ENCODE measurements around the gene ARHGAP1.
"Not testable (repeated sequence)": the region's sequence is repeated elsewhere in the genome, so short reads cannot be mapped to it uniquely, and the experiment has no call there.

ARHGAP1 gene

DNA sequence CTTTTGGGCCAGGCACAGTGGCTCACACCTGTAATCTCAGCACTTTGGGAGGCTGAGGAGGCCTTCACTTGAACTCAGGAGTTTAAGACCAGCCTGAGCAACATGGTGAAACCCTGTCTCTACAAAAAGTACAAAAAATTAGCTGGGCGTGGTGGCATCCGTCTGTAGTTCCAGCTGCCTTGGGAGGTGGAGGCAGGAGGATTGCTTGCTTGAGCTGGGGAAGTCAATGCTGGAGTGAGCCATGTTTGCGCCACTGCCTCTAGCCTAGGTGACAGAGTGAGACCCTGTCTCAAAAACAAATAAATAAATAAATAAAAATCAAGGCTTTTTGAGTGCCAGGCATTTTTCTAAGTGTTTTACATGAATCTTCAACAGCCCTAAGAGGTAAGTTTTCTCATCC is 29.9 kb downstream of the ARHGAP1 start:
- not testable (repeated sequence) for DNase-seq

- no peak for DNase-seq
Observed at GRCh38 chr11:46669711-46670139, 30.7 kb downstream of the ARHGAP1 start.

DNA sequence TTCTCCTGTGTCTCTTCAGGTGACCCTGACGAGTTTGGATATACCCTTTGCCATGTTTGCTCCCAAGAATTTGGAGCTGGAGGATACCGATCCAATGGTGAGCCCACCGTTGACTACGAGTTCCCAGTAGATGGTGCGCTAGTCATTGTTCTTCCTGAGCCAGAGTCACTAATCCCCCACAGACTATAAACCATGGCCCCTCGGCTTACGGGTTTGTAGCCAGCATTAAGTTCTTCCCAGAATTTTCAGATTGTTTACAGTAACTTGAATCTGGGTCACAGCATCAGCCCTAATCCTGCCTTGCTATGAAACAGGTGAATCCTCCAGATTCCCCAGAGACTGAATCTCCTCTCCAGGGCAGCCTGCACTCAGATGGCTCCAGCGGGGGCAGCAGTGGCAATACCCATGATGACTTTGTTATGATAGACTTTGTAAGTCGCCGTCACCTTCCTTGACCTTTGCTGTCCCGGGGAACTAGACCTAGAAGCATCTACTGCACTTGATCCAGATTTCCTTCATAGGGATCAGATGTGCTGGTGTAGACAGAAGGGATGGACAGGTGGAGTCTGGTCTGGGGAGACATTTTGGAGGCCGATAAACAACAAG is 31.8 kb downstream of the ARHGAP1 start:
- DNase-seq, result no peak

DNA sequence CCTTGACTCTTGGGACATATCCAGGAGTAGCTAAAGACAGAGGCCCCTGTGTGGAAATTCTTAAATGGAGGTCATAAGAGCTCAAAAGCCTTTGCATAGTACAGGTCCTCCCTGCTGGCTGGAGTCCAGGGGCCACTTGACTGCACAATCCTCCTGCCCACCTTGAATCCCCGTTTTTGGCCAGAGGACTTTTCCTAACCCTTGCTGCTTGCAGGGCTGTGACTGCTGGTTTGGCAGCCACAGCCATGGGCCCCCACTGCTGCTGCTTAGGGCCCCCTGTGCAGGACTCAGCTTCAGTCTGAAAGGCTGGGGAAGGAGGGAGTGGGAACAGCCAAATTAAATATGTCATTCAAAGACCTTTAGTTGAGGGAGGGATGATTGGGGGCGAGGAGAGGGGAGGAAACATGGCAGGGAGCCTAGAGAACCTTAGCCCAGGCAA is 33.4 kb downstream of the ARHGAP1 start:
- DNase-seq, result no peak

- no peak for DNase-seq
Observed at GRCh38 chr11:46666516-46666915, 33.9 kb downstream of the ARHGAP1 start.

DNA sequence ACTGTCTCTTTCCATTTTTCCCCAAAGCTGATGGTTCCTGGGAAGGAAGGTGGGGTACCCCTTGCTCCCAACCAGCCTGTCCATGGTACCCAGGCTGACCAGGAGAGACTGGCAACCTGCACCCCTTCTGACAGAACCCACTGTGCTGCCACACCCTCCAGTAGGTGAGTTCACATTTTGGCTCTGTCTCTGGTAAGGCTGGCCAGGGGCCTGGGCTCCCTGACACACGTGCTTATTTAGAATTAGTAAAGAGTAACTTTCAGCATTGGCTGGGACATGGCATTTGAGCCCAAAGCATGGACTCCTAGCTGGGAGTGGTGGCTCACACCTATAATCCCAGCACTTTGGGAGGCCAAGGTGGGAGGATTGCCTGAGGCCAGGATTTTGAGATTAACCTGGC is 35.1 kb downstream of the ARHGAP1 start:
- DNase-seq, result no peak

- DNase-seq, result no peak
Observed at GRCh38 chr11:46664612-46665011, 35.8 kb downstream of the ARHGAP1 start.

DNA sequence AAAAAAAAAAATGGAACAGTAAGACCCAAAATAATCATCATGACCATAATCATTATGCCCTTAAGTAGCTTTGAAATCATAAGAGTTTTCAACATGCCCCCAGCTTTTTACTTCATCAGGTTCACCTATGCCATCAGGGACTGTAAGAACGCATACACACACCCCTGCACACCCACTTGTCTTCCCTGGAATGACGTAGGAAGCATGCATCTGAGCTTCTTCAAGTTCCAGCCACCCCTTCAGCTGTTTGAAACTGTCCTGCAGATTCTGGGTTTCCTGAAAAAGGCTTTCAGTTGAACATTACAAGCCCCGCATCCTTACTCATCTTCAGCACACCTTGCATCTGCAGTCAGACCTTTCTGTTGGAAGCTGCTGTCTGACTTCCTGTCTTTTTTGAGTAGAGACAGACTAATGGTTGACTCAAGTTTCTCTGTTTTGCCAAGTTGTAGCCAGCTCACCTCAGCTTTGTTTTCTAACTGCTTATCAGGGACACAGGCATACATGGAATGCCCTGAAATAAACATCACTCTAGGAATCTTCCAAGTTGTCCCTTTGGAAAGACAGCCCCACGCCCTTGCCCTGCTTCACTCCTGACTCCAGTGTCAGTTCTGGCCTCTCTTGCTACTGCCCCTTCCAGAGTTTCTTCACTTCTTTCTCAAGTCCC is 37.0 kb downstream of the ARHGAP1 start:
- DNase-seq, result no peak

GRCh38 chr11:46662366-46662765 is 38.1 kb downstream of the ARHGAP1 start:
- DNase-seq, result no peak

DNA sequence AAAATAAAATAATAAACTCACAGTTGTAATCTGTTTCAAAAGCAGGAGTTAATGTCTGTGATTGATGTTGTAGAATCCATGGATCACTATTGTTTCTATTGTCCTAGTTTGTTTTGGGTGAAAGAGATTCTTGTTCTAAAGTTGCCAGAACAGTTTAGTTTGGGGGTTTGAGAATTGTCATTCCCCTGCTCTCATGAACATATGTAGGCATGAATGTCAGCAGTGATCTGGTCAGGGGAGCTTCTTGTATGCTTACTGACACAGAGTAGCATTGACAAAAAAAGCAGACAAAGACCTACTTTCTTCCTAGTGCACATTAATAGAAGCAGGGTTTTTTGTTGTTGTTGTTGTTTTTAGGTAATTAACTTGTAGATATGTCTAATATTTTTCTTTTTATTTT is 38.6 kb downstream of the ARHGAP1 start:
- DNase-seq, result no peak

GRCh38 chr11:46659908-46660307 is 40.5 kb downstream of the ARHGAP1 start:
- DNase-seq, result no peak

DNA sequence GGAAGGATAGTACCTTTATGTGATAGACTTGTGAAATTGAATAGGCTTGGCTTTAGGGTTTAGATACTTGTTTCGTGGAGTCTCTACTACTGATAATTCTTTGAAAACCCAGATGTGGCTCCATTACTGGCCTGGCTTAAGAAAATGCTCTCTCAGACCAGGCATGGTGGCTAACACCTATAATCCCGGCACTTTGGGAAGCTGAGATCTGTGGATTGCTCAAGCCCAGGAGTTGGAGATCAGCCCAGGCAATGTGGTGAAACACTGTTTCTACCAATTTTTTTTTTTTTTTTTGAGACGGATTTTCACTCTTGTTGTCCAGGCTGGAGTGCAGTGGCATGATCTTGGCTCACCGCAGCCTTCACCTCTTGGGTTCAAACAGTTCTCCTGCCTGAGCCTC is 42.2 kb downstream of the ARHGAP1 start:
- DNase-seq, result no peak

DNA sequence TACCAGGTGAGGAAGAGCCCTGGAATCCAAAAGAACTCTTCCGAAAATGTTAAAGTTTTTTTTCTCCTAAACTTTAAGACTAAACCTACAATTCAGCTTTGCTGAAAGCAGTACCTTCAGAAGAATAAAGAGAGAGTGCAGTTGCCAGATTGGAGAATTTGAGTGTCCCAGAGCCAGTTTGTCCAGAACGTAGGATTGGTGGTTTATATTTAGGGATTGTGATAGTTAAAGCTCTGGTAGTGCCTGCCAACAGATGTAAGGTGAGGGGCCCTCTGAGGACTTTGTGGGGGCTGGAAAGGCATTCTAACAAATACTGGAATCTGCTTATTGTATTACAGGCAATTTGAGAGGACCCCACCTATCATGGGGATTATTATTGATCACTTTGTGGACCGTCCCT is 43.2 kb downstream of the ARHGAP1 start:
- no peak for DNase-seq

- DNase-seq, result no peak
Observed at GRCh38 chr11:46655631-46656030, 44.8 kb downstream of the ARHGAP1 start.

DNA sequence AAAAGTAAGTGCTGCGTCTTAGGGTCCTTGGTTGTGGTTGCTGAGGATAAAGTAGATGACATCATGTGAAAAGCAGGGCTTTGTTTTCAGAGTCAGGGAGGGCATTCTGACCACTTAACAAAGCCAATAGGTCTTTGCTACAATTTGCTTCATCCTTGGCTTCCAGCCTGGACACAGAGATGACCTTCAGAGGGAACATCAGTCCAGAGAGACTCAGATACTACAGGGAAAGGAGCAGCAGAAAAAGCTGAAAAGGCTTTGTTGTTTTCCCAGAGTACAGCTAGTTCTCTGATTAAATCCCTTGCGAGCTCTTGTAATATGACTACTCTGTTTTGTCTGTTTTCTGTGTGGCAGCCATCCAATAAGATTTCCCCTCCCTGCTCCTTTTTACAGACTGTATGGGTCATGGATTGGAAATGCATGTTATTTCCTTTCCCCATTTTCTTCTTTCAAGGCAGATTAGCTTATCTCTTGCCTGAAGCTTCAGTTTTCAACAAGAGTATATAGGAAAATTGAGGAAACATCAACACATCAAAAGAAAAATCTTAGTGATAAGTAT is 51.2 kb downstream of the ARHGAP1 start:
- no peak for DNase-seq

- no peak for DNase-seq
Observed at GRCh38 chr11:46643986-46644385, 56.4 kb downstream of the ARHGAP1 start.

GRCh38 chr11:46643531-46643930 is 56.9 kb downstream of the ARHGAP1 start:
- no peak for DNase-seq

- no peak for DNase-seq
Observed at GRCh38 chr11:46642627-46643335, 57.6 kb downstream of the ARHGAP1 start.

- no peak for DNase-seq
Observed at GRCh38 chr11:46641639-46642038, 58.8 kb downstream of the ARHGAP1 start.

DNA sequence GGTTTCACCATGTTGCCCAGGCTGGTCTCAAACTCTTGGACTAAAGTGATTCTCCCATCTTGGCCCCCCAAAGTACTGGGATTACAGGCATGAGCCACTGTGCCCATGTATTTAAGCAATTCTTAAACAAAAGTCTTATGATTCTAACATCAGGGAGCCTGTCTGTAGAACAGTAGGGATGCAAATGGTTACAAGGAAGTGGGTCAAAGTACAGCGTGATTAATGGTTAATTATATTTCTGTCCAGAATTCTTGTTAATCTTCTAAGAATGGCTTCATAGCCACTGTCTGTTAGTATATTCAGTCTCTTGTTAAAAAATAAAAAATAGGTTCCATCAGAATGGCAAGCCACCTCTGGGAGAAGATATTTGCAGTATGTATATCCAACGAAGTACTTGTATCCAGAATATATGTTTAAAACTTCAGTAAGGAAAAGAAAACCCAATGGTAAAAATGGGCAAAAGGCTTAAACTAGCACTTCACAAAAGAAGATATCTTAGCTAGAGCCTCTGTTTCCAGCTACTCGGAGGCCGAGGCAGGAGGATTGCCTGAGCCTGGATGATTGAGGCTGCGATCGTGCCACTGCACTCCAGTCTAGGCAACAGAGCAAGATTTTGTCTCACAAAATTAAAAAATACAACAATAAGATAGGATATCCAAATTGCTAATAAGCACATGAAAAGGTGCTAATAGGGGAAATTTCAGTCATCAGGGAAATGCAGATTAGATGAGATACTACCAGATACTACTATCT is 60.2 kb downstream of the ARHGAP1 start:
- no peak for DNase-seq

- no peak for DNase-seq
Observed at GRCh38 chr11:46639197-46639839, 61.1 kb downstream of the ARHGAP1 start.

DNA sequence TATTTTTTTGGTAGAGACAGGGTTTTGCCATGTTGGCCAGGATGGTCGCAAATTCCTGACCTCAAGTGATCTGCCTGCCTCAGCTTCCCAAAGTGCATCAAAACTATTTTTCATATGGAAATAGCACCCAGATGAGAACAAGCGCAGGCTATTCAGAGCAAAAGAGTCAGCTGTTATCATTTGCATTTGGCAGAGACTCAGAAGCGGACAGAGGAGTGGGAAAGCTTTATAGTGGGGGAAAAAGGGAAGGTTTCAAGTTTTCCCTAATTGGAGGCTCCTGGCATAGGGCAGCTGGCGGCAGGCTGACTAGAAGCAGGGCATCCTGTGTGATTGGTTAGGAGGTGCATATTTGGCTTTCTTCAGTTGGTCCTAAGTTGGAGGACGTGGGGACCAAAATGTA is 62.9 kb downstream of the ARHGAP1 start:
- DNase-seq, result no peak
